Liver (tissue), 9 donors: ENCODE results near the gene NEUROD1. TPM values are rescaled to one million over a fixed set of nuclear protein-coding genes. Genes with fewer than 3 reads are reported as not detected.

Source experiments
- DNase-seq: peaks from one replicate; pipeline ENCODE4 v3.0.0-alpha.2; 2017; ENCODE audit warnings: low spot score
- H3K27ac ChIP-seq, 2 donors: one replicate each; pipeline ENCODE4 v1.7.0; 2013; ENCODE audit warnings: inconsistent platforms in 2 of 2, low read length in 2 of 2, control low read depth in 1 of 2, low read depth in 1 of 2, mild to moderate bottlenecking in 1 of 2
- H3K27me3 ChIP-seq, 4 donors: one replicate each; pipeline versions ENCODE4 v1.6.1 to v1.7.0; 2013; ENCODE audit warnings: low read length in 3 of 4, inconsistent platforms in 1 of 4, mild to moderate bottlenecking in 1 of 4, moderate library complexity in 1 of 4; ENCODE audit not compliant: control insufficient read depth in 4 of 4, insufficient read depth in 4 of 4
- H3K36me3 ChIP-seq, 4 donors: one replicate each; pipeline versions ENCODE4 v1.6.1 to v1.7.0; 2013; ENCODE audit warnings: low read length in 3 of 4, mild to moderate bottlenecking in 3 of 4, low read depth in 1 of 4, moderate library complexity in 1 of 4; ENCODE audit not compliant: control insufficient read depth in 4 of 4, insufficient read depth in 3 of 4
- H3K4me1 ChIP-seq, 4 donors: one replicate each; pipeline versions ENCODE4 v1.6.1 to v1.7.0; 2013; ENCODE audit warnings: low read length in 3 of 4, mild to moderate bottlenecking in 3 of 4, moderate library complexity in 1 of 4; ENCODE audit not compliant: control insufficient read depth in 4 of 4, insufficient read depth in 4 of 4
- H3K4me3 ChIP-seq, 3 donors: one replicate each; pipeline versions ENCODE4 v1.6.1 to v1.7.0; 2013; ENCODE audit warnings: low read length in 3 of 3, control low read depth in 1 of 3, low read depth in 1 of 3, mild to moderate bottlenecking in 1 of 3
- H3K9ac ChIP-seq, 2 donors: one replicate each; pipeline ENCODE4 v1.7.0; 2013; ENCODE audit warnings: low read length in 2 of 2, mild to moderate bottlenecking in 2 of 2, moderate library complexity in 2 of 2, control low read depth in 1 of 2, low read depth in 1 of 2
- H3K9me3 ChIP-seq, 4 donors: one replicate each; pipeline versions ENCODE4 v1.6.1 to v1.7.0; 2013; ENCODE audit warnings: low read length in 3 of 4; ENCODE audit not compliant: control insufficient read depth in 4 of 4
- EGR1 ChIP-seq, 2 donors: IDR thresholded peaks; 2 replicates each; pipeline ENCODE4 v1.6.1; 2016 to 2018; ENCODE audit warnings: antibody characterized with exemption in 2 of 2, low read depth in 2 of 2
- FOXA2 ChIP-seq: IDR thresholded peaks from 2 replicates; pipeline ENCODE4 v1.6.1; 2016; ENCODE audit warnings: antibody characterized with exemption
- GABPA ChIP-seq, 2 donors: IDR thresholded peaks in 1 of 2; conservative IDR thresholded peaks in 1 of 2; 2 replicates each; pipeline ENCODE4 v1.6.1; 2016; ENCODE audit warnings: antibody characterized with exemption in 2 of 2, mild to moderate bottlenecking in 1 of 2, moderate library complexity in 1 of 2
- HNF4A ChIP-seq, 2 donors: conservative IDR thresholded peaks; 2 replicates each; pipeline ENCODE4 v1.6.1; 2016; ENCODE audit warnings: antibody characterized with exemption in 2 of 2, mild to moderate bottlenecking in 2 of 2
- HNF4G ChIP-seq: IDR thresholded peaks from 2 replicates; pipeline ENCODE4 v1.6.1; 2016; ENCODE audit warnings: antibody characterized with exemption
- NR2F2 ChIP-seq: IDR thresholded peaks from 2 replicates; pipeline ENCODE4 v1.6.1; 2016; ENCODE audit warnings: antibody characterized with exemption
- RAD21 ChIP-seq, 2 donors: IDR thresholded peaks; 2 replicates each; pipeline ENCODE4 v1.6.1; 2016; ENCODE audit warnings: antibody characterized with exemption in 2 of 2, mild to moderate bottlenecking in 2 of 2
- TAF1 ChIP-seq: conservative IDR thresholded peaks from 2 replicates; pipeline ENCODE4 v1.6.1; 2016; ENCODE audit warnings: antibody characterized with exemption, mild to moderate bottlenecking
- YY1 ChIP-seq: IDR thresholded peaks from 2 replicates; pipeline ENCODE4 v1.6.1; 2016; ENCODE audit warnings: antibody characterized with exemption, mild to moderate bottlenecking
- WGBS: extraction: QIAGEN DNeasy Blood & Tissue Kit; methylation state at CpG from one replicate; pipeline ENCODE4 v1.1.7; 2013; 5-methylcytosine and 5-hydroxymethylcytosine counted together
- polyA plus RNA-seq, 2 donors: library from polyadenylated mRNA; stranded (reverse) in 1 of 2; unstranded in 1 of 2; fragments of 200-250 nt in 1 of 2; fragments of >200 nt in 1 of 2; fragmentation: Nextera tagmentation in 1 of 2; extraction: Ambion mirVana in 1 of 2; gene quantifications; one replicate each; pipeline versions ENCODE4 v1.2.1 to v1.2.3, GENCODE V29; 2013 to 2015
- total RNA-seq, 2 donors: library from RNA; depleted of rRNA; stranded (reverse); fragments of >200 nt; gene quantifications; one replicate each; pipeline ENCODE4 v1.2.3, GENCODE V29; 2014
- TF ChIP-seq, protein P1 (sequence below): IDR thresholded peaks from 2 replicates; pipeline ENCODE4 v1.6.1; 2016; ENCODE audit warnings: antibody characterized with exemption
- TF ChIP-seq, protein P2 (sequence below): IDR thresholded peaks from 2 replicates; pipeline ENCODE4 v1.6.1; 2016; ENCODE audit warnings: antibody characterized with exemption
- TF ChIP-seq, protein P3 (sequence below): IDR thresholded peaks from 2 replicates; pipeline ENCODE4 v1.6.1; 2016; ENCODE audit warnings: antibody characterized with exemption
- TF ChIP-seq, protein P4 (sequence below): IDR thresholded peaks from 2 replicates; pipeline ENCODE4 v1.6.1; 2016; ENCODE audit warnings: antibody characterized with exemption, mild to moderate bottlenecking
- TF ChIP-seq, protein P5 (sequence below): fragments of 150-350 bp; IDR thresholded peaks from 2 replicates; pipeline ENCODE4 v1.5.1; 2017; ENCODE audit warnings: improper control_type of control experiment, low read depth, low read length; ENCODE audit not compliant: missing input control
- donor health status: healthy.
- donor health status: healthy.
- donor health status: healthy.
- donor health status: healthy.
- donor health status: healthy.

NEUROD1 gene
- total and polyA plus RNA-seq, 4 donors: not detected

DNA sequence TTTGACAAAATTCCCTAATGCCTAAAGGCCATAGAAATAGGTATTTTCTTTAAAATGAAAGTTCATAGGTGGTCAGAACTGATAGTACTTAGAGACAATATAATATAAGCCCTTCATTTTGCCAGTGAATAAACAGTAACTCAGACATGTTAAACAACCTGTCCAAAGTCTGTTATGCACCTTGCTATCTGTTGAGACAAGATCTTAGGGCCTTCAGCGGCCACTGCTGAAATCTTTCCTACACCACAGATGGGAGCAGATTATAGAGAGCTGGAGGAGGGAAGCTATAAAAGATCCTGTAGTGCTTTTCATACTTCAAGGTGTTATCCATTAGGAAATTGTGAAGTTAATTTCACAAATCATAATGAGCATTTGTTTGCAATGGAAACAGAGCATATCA lies 37.2 kb downstream of the NEUROD1 start:
- WGBS: 60% methylated on average over 1 of the region's 1 CpG
- Histone ChIP-seq H3K27ac (no peak overlapping the region), H3K9ac (no peak overlapping the region), H3K4me3 (no peak overlapping the region), H3K4me1 (no peaks in the 10 kb centered on the region), H3K27me3 (no peaks in the 10 kb centered on the region), H3K36me3 (no peaks in the 10 kb centered on the region), H3K9me3 (no peaks in the 10 kb centered on the region)
- no peak for TF ChIP-seq EGR1 (IDR thresholded peaks at IDR 0.05; ENCODE audit: low read depth in 2 of 2)
- TF ChIP-seq HNF4A (conservative IDR thresholded peaks at IDR 0.05): no peak
- TF ChIP-seq, protein P1, sequence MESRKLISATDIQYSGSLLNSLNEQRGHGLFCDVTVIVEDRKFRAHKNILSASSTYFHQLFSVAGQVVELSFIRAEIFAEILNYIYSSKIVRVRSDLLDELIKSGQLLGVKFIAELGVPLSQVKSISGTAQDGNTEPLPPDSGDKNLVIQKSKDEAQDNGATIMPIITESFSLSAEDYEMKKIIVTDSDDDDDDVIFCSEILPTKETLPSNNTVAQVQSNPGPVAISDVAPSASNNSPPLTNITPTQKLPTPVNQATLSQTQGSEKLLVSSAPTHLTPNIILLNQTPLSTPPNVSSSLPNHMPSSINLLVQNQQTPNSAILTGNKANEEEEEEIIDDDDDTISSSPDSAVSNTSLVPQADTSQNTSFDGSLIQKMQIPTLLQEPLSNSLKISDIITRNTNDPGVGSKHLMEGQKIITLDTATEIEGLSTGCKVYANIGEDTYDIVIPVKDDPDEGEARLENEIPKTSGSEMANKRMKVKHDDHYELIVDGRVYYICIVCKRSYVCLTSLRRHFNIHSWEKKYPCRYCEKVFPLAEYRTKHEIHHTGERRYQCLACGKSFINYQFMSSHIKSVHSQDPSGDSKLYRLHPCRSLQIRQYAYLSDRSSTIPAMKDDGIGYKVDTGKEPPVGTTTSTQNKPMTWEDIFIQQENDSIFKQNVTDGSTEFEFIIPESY: no peak
- TF ChIP-seq, protein P2, sequence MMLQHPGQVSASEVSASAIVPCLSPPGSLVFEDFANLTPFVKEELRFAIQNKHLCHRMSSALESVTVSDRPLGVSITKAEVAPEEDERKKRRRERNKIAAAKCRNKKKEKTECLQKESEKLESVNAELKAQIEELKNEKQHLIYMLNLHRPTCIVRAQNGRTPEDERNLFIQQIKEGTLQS: no peak
- TF ChIP-seq NR2F2: no peak
- no peak for TF ChIP-seq YY1
- TF ChIP-seq, protein P3, sequence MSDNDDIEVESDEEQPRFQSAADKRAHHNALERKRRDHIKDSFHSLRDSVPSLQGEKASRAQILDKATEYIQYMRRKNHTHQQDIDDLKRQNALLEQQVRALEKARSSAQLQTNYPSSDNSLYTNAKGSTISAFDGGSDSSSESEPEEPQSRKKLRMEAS: no peak
- no peak for TF ChIP-seq FOXA2
- TF ChIP-seq GABPA (IDR thresholded peaks at IDR 0.05 in 1 of 2, conservative IDR thresholded peaks at IDR 0.05 in 1 of 2): no peak
- TF ChIP-seq HNF4G: no peak
- DNase-seq: no peak

DNA sequence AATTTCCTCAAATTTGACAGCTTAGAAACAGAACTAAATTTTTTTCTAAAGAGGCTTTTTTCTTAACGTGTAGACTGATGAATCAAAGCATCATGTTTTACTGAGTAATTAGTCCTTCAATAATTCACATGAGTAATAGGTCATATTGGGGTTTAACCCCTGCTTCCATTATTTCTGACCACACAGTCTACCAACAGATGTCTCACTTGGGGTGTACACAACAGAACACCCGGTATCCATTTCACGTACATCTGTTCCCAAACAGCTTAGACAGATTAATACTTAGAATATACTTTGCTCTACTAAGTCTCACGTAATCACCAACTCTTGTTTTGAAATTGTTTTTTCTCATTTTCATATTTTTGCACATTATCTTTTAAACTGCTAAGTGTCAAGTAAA lies 38.2 kb downstream of the NEUROD1 start:
- H3K9ac ChIP-seq: no peak overlapping the region
- H3K4me1 ChIP-seq: no peaks in the 10 kb centered on the region
- H3K4me3 ChIP-seq: no peak overlapping the region
- 83% methylated on average over 4 of the region's 4 CpGs for WGBS
- no peaks in the 10 kb centered on the region for H3K36me3 ChIP-seq
- H3K27ac ChIP-seq: no peak overlapping the region
- no peak for DNase-seq
- no peaks in the 10 kb centered on the region for H3K27me3 ChIP-seq
- no peaks in the 10 kb centered on the region for H3K9me3 ChIP-seq
- TF ChIP-seq HNF4G: no peak
- TF ChIP-seq, protein P4, sequence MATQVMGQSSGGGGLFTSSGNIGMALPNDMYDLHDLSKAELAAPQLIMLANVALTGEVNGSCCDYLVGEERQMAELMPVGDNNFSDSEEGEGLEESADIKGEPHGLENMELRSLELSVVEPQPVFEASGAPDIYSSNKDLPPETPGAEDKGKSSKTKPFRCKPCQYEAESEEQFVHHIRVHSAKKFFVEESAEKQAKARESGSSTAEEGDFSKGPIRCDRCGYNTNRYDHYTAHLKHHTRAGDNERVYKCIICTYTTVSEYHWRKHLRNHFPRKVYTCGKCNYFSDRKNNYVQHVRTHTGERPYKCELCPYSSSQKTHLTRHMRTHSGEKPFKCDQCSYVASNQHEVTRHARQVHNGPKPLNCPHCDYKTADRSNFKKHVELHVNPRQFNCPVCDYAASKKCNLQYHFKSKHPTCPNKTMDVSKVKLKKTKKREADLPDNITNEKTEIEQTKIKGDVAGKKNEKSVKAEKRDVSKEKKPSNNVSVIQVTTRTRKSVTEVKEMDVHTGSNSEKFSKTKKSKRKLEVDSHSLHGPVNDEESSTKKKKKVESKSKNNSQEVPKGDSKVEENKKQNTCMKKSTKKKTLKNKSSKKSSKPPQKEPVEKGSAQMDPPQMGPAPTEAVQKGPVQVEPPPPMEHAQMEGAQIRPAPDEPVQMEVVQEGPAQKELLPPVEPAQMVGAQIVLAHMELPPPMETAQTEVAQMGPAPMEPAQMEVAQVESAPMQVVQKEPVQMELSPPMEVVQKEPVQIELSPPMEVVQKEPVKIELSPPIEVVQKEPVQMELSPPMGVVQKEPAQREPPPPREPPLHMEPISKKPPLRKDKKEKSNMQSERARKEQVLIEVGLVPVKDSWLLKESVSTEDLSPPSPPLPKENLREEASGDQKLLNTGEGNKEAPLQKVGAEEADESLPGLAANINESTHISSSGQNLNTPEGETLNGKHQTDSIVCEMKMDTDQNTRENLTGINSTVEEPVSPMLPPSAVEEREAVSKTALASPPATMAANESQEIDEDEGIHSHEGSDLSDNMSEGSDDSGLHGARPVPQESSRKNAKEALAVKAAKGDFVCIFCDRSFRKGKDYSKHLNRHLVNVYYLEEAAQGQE: no peak
- TF ChIP-seq GABPA (IDR thresholded peaks at IDR 0.05 in 1 of 2, conservative IDR thresholded peaks at IDR 0.05 in 1 of 2): no peak
- TF ChIP-seq FOXA2: no peak
- no peak for TF ChIP-seq NR2F2
- no peak for TF ChIP-seq TAF1
- TF ChIP-seq, protein P5, sequence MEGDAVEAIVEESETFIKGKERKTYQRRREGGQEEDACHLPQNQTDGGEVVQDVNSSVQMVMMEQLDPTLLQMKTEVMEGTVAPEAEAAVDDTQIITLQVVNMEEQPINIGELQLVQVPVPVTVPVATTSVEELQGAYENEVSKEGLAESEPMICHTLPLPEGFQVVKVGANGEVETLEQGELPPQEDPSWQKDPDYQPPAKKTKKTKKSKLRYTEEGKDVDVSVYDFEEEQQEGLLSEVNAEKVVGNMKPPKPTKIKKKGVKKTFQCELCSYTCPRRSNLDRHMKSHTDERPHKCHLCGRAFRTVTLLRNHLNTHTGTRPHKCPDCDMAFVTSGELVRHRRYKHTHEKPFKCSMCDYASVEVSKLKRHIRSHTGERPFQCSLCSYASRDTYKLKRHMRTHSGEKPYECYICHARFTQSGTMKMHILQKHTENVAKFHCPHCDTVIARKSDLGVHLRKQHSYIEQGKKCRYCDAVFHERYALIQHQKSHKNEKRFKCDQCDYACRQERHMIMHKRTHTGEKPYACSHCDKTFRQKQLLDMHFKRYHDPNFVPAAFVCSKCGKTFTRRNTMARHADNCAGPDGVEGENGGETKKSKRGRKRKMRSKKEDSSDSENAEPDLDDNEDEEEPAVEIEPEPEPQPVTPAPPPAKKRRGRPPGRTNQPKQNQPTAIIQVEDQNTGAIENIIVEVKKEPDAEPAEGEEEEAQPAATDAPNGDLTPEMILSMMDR: no peak
- TF ChIP-seq, protein P1: no peak
- TF ChIP-seq HNF4A (conservative IDR thresholded peaks at IDR 0.05): no peak
- TF ChIP-seq YY1: no peak
- TF ChIP-seq RAD21 (IDR thresholded peaks at IDR 0.05): no peak
